RWPE1 (cell line): ENCODE measurements around the gene VEZT.

Source experiments
- CTCF ChIA-PET: fragments of 350-600 bp; sonication (Branson Sonifier 250); formaldehyde crosslinking; extraction: SDS; loops from one replicate; lab custom pipeline; 2021; lab: Yijun Ruan, JAX
- POLR2A ChIA-PET: fragments of 400-600 bp; formaldehyde crosslinking; extraction: SDS; loops from one replicate; lab custom pipeline; 2020; ENCODE audit warnings: antibody characterized with exemption; ENCODE audit not compliant: low non-redundant PET; lab: Yijun Ruan, JAX
- DNase-seq: peaks from one replicate; pipeline ENCODE4 v3.0.0; 2012; ENCODE audit warnings: low spot score
- H3K27ac ChIP-seq: fragments of 450-650 bp; 2 replicates; pipeline ENCODE4 v1.5.1; 2017
- CTCF ChIP-seq: fragments of 450-650 bp; conservative IDR thresholded peaks from 2 replicates; pipeline ENCODE4 v1.5.1; 2017; ENCODE audit warnings: low read depth, mild to moderate bottlenecking

Gene VEZT

GRCh38 chr12:95258151-95258550 is 40.5 kb downstream of the VEZT start:
- TF ChIP-seq CTCF, result no peak
- DNase-seq, result peak; percentile 26
- ChIA-PET POLR2A (no interaction called here), CTCF (interaction anchor here (0.5 kb wide), 1 partner anchor 43 kb away, joined by 3 read pairs; no protein-coding TSS in a partner anchor)
- no peak overlapping the region for H3K27ac ChIP-seq

DNA sequence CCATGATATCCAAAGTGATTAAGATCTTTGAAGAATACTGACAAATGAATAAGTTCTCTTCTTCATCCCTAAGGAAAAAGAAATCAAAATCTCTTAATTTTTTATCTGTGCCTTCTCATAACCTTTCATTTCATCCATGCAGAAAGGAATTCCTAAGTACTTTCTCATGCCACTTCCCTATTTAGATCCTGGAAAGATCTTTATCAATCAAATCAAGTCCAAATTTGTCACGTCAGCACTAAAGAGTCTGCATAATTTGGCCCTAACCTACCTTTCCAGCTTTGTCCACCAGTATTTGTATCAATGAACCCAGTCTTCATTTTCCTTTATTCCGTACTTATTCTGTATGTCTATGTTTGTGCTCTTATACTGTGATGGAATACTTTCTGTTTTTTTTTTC is 41.2 kb downstream of the VEZT start:
- TF ChIP-seq CTCF, result no peak
- H3K27ac ChIP-seq, result no peak overlapping the region
- CTCF ChIA-PET, result interaction anchor here (0.5 to 0.6 kb wide), 2 partner anchors 33 to 43 kb away, joined by 3 to 4 read pairs; no protein-coding TSS in a partner anchor
- POLR2A ChIA-PET, result no interaction called here
- DNase-seq, result no peak

DNA sequence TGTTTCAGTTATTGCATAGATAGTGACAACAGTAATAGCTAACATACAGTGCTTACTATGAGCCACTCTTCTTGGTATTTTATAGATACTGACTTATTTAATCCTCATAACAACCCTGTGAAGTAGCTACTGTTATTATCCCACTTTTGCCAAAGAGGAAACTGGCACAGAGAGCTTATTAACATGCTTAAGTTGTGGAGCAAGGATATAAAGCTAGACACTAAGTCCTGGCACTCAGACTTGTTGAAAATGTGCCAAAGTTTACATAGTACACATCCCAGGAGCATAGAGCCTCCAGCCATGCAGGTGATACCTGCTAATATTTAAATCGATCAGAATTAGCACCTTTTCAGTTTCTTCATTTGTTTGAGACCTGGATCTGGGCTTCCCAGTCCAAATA is 41.8 kb downstream of the VEZT start:
- no peak overlapping the region for H3K27ac ChIP-seq
- no peak for DNase-seq
- ChIA-PET POLR2A (no interaction called here), CTCF (interaction anchor here (0.6 kb wide), 1 partner anchor 34 kb away, joined by 4 read pairs; no protein-coding TSS in a partner anchor)
- no peak for TF ChIP-seq CTCF

DNA sequence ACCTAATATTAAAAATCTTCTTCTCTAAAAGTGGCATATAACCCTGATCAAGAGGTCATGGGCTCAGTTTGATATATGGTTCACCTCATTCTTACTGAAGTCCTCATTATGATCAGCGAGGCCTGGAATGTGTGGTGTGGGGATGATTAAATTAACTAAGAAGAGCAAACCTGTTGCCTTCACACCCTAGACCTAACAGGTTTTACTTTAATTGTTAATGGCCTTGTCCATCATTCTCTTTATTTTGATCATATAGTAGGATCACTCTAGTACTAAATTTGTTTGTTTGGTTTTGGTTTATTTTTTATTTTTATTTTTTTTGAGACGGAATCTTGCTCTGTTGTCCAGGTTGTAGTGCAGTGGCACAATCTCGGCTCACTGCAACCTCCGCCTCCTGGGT is 43.5 kb downstream of the VEZT start:
- no peak for DNase-seq
- no peak overlapping the region for H3K27ac ChIP-seq
- ChIA-PET CTCF (no interaction called here), POLR2A (no interaction called here)
- TF ChIP-seq CTCF, result no peak

DNA sequence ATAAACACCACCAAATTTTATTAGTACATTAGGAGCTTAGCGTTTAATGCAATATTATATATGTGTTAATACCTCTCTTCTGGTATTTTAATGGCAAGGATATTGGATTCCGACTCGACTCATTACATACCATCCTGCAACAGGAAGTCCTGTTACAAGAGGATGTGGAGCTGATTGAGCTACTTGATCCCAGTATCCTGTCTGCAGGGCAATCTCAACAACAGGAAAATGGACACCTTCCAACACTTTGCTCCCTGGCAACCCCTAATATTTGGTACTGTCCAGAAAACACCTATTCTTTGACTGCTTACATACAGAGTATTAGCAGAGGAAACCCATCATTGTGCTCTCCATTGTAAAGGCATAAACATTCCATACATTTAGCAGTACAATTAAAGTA is 45.2 kb downstream of the VEZT start:
- peak; percentile 5 for DNase-seq
- POLR2A ChIA-PET, result no interaction called here
- TF ChIP-seq CTCF, result no peak
- CTCF ChIA-PET, result interaction anchor here (0.6 to 1.1 kb wide), 2 partner anchors 88 to 190 kb away, joined by 3 read pairs; partner anchors contain the start of gene NR2C1
- no peak overlapping the region for H3K27ac ChIP-seq

DNA sequence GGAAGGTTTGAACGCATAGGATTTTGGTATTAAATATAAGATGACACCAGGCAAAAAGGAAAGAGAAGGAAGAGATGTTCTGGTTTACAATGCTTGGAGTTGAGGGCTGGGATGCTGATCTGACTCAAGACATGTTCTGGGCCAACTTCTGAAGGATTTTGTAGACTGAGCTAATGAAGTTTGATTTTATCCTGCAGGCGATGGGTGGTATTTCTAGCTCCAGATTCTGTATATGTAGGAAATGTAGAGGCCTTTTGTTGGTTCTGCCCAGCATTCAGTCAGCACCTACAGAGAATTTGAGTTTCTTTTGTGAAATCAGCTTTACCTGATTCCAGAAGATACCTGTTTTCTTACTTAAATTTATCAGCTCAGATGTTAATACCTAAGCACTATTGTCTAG is 48.2 kb downstream of the VEZT start:
- POLR2A ChIA-PET, result interaction anchor here (0.6 kb wide), 1 partner anchor 22 kb away, joined by 5 read pairs; no protein-coding TSS in a partner anchor
- no peak overlapping the region for H3K27ac ChIP-seq
- DNase-seq, result no peak
- TF ChIP-seq CTCF, result no peak
- CTCF ChIA-PET, result no interaction called here

DNA sequence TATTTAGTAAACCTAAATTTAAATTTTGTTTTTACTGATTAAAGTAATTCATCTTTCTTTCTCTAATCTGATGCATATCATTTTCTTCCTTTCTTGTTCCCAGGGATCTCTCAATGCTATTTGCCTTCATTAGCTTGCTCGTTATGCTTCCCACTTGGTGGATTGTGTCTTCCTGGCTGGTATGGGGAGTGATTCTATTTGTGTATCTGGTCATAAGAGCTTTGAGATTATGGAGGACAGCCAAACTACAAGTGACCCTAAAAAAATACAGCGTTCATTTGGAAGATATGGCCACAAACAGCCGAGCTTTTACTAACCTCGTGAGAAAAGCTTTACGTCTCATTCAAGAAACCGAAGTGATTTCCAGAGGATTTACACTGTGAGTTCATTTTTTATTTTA is 48.6 kb downstream of the VEZT start:
- CTCF ChIA-PET, result no interaction called here
- DNase-seq, result no peak
- POLR2A ChIA-PET, result no interaction called here

More for the DNA sequence above, 48.6 kb downstream of the VEZT start:
- no peak for TF ChIP-seq CTCF
- H3K27ac ChIP-seq, result no peak overlapping the region
